ENCODE results near the gene DPPA4. TPM values are rescaled to one million over a fixed set of nuclear protein-coding genes. Genes with fewer than 3 reads are reported as not detected.

Gene DPPA4
- total and polyA plus RNA-seq, 12 donors = 0.01 TPM; not detected in 11

DNA sequence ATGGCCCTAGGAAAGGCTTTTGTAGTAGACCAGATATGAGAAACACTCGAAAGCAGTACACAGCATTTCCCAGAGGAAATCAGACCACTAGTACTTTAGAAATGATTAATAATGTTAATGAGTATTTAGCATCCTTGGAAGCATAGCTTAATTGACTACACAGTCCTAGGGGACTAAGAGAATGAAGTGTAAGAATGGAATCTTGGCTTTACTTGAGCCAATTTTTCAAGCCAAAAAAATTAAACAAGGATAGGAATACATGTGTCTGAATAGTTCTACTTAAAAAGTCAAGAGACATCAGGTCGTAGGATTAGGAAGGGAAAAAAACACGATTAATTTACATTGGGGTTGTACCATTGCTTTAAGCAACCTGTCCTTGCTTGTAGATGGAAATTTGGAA is 59.2 kb downstream of the DPPA4 start:
- WGBS, 2 donors = 43 to 57% methylated on average over 3 of the region's 3 CpGs
- H3K36me3 ChIP-seq = no peaks in the 10 kb centered on the region
- no peaks in the 10 kb centered on the region for H3K27me3 ChIP-seq
- ATAC-seq (no peak), DNase-seq (no peak)
- H3K4me3 ChIP-seq = no peak overlapping the region
- TF ChIP-seq CTCF (IDR thresholded peaks at IDR 0.05) = no peak
- no peak overlapping the region for H3K27ac ChIP-seq
- H3K4me1 ChIP-seq = no peaks in the 10 kb centered on the region
- intact Hi-C loops (cut with DNase I) = no loop called here
- H3K9me3 ChIP-seq = peaks cover 0 to 3% (median 0%) of the 10 kb centered on the region in 11 donors

Other genes with a start within 250 kb of the DPPA4 start
- not detected for gene MORC1, start 219.4 kb downstream of the DPPA4 start, total RNA-seq
- gene MORC1, start 219.4 kb downstream of the DPPA4 start, polyA plus RNA-seq = not detected
- gene C3orf85, start 200.8 kb downstream of the DPPA4 start, total RNA-seq = not detected
- not detected for gene C3orf85, start 200.8 kb downstream of the DPPA4 start, polyA plus RNA-seq
- not detected for gene DPPA2, start 21.0 kb downstream of the DPPA4 start, total RNA-seq
- not detected for gene DPPA2, start 21.0 kb downstream of the DPPA4 start, polyA plus RNA-seq

All from heart right ventricle (tissue), 16 donors.